K562 (cell line): ENCODE results near the gene ANKMY1. TPM values are rescaled to one million over a fixed set of nuclear protein-coding genes. Genes with fewer than 3 reads are reported as not detected.

Experiments used
- BCL6 ChIP-seq: fragments of 250-450 bp; sonication (Bioruptor Pico); IDR thresholded peaks from 2 replicates; pipeline ENCODE4 v1.4.0; 2020
- CREM ChIP-seq: IDR thresholded peaks from 2 replicates; pipeline ENCODE4 v1.6.1; 2014; ENCODE audit warnings: antibody characterized with exemption, low read depth
- DACH1 ChIP-seq: fragments of 450-650 bp; IDR thresholded peaks from 2 replicates; pipeline ENCODE4 v1.6.1; 2018; ENCODE audit not compliant: partially characterized antibody
- ELF1 ChIP-seq: fragments of 200-800 bp; sonication (Bioruptor generic); IDR thresholded peaks from 2 replicates; pipeline ENCODE4 v1.6.1; 2016; ENCODE audit warnings: missing genetic modification characterization, missing compliant biosample characterization
- ERF ChIP-seq: fragments of 450-650 bp; formaldehyde crosslinking; IDR thresholded peaks from 2 replicates; pipeline ENCODE4 v1.4.0; 2020; ENCODE audit warnings: mild to moderate bottlenecking, mixed read lengths
- FOXK2 ChIP-seq, 2 experiments: fragments of 450-650 bp; IDR thresholded peaks in 1 of 2; conservative IDR thresholded peaks in 1 of 2; 2 replicates each; pipeline ENCODE4 v1.6.1; 2016; ENCODE audit warnings: low read depth in 2 of 2, mild to moderate bottlenecking in 1 of 2
- KLF16 ChIP-seq: IDR thresholded peaks from 2 replicates; pipeline ENCODE4 v1.6.1; 2016; ENCODE audit warnings: antibody characterized with exemption
- NFATC3 ChIP-seq: fragments of 450-650 bp; IDR thresholded peaks from 2 replicates; pipeline ENCODE4 v1.6.1; 2017; ENCODE audit warnings: mild to moderate bottlenecking
- PTRF ChIP-seq: fragments of 450-650 bp; IDR thresholded peaks from 2 replicates; pipeline ENCODE4 v1.6.1; 2016; ENCODE audit warnings: mild to moderate bottlenecking, missing genetic modification characterization, missing compliant biosample characterization
- TEAD2 ChIP-seq: fragments of 450-650 bp; IDR thresholded peaks from 2 replicates; pipeline ENCODE4 v1.6.1; 2016; ENCODE audit warnings: missing genetic modification characterization, control low read depth, missing compliant biosample characterization
- TSC22D4 ChIP-seq: fragments of 450-650 bp; IDR thresholded peaks from 2 replicates; pipeline ENCODE4 v1.6.1; 2016; ENCODE audit warnings: missing genetic modification characterization, missing biosample characterization, control low read depth
- ZNF224 ChIP-seq: sonication (generic); formaldehyde crosslinking; IDR thresholded peaks from 2 replicates; pipeline ENCODE4 v1.8.0; 2022; ENCODE audit warnings: mild to moderate bottlenecking, missing genetic modification reagents
- ZNF263 ChIP-seq: sonication (generic); formaldehyde crosslinking; IDR thresholded peaks from 2 replicates; pipeline ENCODE4 v1.8.0; 2022; ENCODE audit warnings: mild to moderate bottlenecking, missing genetic modification reagents, borderline replicate concordance
- polyA plus RNA-seq, 8 experiments: library from polyadenylated mRNA; depleted of rRNA in 4 of 8; stranded (reverse) in 5 of 8; unstranded in 3 of 8; fragments of >200 nt; fragmentation: Nextera tagmentation in 2 of 8; fragmentation: Illumina TruSeq in 1 of 8; extraction: Ambion mirVana in 2 of 8; extraction: Trizol in 1 of 8; gene quantifications; 2 replicates each; pipeline versions ENCODE4 v1.2.1 to v1.2.3, GENCODE V29; 2011 to 2014; ENCODE audit warnings: inconsistent platforms in 1 of 8, missing spikeins in 1 of 8
- total RNA-seq, 7 experiments: library from RNA; depleted of rRNA in 6 of 7; stranded (reverse); fragments of >200 nt in 6 of 7; fragmentation: Illumina TruSeq in 2 of 7; extraction: Trizol in 2 of 7; gene quantifications; 2 replicates each; pipeline versions ENCODE4 v1.2.1 to v1.2.3, GENCODE V29; 2011 to 2021; ENCODE audit warnings: low replicate concordance in 1 of 7
- TF ChIP-seq, protein P1 (sequence below): fragments of 450-650 bp; IDR thresholded peaks from 2 replicates; pipeline ENCODE4 v1.6.1; 2016; ENCODE audit warnings: low read depth, mild to moderate bottlenecking, moderate library complexity
- TF ChIP-seq, protein P2 (sequence below), 2 experiments: fragments of 450-650 bp; IDR thresholded peaks; 2 replicates each; pipeline ENCODE4 v1.6.1; 2018; ENCODE audit warnings: mild to moderate bottlenecking in 2 of 2, low read depth in 1 of 2; ENCODE audit not compliant: partially characterized antibody in 2 of 2
- TF ChIP-seq, protein P3 (sequence below): fragments of 450-650 bp; IDR thresholded peaks from 2 replicates; pipeline ENCODE4 v1.6.1; 2018; ENCODE audit not compliant: partially characterized antibody
- TF ChIP-seq, protein P4 (sequence below): fragments of 250-450 bp; sonication (Bioruptor Pico); IDR thresholded peaks from 2 replicates; pipeline ENCODE4 v1.8.0; 2022; ENCODE audit warnings: inconsistent platforms, mild to moderate bottlenecking, moderate library complexity, borderline replicate concordance

ANKMY1 gene
- total and polyA plus RNA-seq, 9 of the 15 experiments (the other 6 are each of a cell fraction or from before 2014, with no cell fraction given) = 0.75 to 15.1 (median 11.7) TPM

DNA sequence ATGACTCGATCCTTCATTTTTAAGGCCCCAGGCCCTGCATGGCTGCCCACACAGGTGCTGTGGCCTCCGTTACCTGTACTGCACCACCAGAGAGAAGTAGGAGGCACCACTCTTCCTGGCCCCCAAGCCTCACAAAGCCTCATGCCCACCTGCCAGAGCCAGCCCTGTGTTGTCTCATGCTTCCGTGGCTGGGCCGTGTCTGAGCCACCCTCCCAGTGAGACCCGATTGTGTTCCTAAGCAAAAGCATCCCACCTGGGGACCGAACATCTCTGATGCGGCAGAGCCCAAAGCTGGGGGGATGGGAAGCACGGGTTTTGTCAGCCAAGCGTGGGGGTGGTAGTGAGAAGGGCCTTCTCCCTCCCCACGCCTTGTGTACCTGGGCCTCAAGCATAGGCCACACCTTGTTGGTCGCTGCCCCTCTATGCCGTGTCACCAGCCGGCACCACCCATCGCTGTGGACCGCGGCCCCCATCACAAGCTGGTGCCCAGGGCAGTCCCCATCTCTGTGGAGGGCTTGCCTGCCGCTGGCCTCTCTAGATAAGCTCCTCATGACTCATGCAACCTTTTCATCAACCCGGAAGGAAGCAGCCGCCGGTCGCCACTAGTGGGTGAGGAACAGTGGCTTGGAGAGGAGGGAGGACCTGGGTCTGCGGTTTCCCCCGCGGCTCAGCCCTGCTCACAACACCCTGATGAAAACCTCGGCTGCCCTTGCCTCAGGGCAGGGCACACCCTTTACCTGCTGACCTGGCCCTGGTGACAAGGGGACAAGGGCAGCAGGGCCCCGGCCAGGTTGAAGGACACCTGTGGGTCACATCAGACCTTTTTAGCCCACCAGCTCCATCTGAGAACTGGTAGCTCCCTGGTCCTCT lies 7.8 kb upstream of the ANKMY1 start (continued):
- TF ChIP-seq ERF (CRISPR knock-in tag) (no peak), FOXK2 (conservative IDR thresholded peaks at IDR 0.05 in 1 of 2, IDR thresholded peaks at IDR 0.05 in 1 of 2; ENCODE audit: low read depth in 2 of 2) (0 out of 4 replicates have a peak, but pooled peaks of 1 of the 2 experiments have one; percentile 29), ELF1 (peak; percentile 94), TEAD2 (tag) (no peak), NFATC3 (no peak), KLF16 (0 out of 2 replicates have a peak, but pooled peaks have one; percentile 13), ZNF263 (CRISPR knock-in tag) (peak; percentile 73; the same call in 1 of the 2 replicates), BCL6 (CRISPR knock-in tag) (no peak), TSC22D4 (tag) (no peak), CREM (peak; percentile 47), ZNF224 (no peak), PTRF (no peak), DACH1 (no peak)
- TF ChIP-seq, protein P1, sequence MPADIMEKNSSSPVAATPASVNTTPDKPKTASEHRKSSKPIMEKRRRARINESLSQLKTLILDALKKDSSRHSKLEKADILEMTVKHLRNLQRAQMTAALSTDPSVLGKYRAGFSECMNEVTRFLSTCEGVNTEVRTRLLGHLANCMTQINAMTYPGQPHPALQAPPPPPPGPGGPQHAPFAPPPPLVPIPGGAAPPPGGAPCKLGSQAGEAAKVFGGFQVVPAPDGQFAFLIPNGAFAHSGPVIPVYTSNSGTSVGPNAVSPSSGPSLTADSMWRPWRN = no peak
- TF ChIP-seq, protein P2, sequence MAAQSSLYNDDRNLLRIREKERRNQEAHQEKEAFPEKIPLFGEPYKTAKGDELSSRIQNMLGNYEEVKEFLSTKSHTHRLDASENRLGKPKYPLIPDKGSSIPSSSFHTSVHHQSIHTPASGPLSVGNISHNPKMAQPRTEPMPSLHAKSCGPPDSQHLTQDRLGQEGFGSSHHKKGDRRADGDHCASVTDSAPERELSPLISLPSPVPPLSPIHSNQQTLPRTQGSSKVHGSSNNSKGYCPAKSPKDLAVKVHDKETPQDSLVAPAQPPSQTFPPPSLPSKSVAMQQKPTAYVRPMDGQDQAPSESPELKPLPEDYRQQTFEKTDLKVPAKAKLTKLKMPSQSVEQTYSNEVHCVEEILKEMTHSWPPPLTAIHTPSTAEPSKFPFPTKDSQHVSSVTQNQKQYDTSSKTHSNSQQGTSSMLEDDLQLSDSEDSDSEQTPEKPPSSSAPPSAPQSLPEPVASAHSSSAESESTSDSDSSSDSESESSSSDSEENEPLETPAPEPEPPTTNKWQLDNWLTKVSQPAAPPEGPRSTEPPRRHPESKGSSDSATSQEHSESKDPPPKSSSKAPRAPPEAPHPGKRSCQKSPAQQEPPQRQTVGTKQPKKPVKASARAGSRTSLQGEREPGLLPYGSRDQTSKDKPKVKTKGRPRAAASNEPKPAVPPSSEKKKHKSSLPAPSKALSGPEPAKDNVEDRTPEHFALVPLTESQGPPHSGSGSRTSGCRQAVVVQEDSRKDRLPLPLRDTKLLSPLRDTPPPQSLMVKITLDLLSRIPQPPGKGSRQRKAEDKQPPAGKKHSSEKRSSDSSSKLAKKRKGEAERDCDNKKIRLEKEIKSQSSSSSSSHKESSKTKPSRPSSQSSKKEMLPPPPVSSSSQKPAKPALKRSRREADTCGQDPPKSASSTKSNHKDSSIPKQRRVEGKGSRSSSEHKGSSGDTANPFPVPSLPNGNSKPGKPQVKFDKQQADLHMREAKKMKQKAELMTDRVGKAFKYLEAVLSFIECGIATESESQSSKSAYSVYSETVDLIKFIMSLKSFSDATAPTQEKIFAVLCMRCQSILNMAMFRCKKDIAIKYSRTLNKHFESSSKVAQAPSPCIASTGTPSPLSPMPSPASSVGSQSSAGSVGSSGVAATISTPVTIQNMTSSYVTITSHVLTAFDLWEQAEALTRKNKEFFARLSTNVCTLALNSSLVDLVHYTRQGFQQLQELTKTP (IDR thresholded peaks at IDR 0.05; ENCODE audit: low read depth in 1 of 2, partially characterized antibody in 2 of 2) = peak in 1 of 2 experiments; percentile 16
- TF ChIP-seq, protein P3, sequence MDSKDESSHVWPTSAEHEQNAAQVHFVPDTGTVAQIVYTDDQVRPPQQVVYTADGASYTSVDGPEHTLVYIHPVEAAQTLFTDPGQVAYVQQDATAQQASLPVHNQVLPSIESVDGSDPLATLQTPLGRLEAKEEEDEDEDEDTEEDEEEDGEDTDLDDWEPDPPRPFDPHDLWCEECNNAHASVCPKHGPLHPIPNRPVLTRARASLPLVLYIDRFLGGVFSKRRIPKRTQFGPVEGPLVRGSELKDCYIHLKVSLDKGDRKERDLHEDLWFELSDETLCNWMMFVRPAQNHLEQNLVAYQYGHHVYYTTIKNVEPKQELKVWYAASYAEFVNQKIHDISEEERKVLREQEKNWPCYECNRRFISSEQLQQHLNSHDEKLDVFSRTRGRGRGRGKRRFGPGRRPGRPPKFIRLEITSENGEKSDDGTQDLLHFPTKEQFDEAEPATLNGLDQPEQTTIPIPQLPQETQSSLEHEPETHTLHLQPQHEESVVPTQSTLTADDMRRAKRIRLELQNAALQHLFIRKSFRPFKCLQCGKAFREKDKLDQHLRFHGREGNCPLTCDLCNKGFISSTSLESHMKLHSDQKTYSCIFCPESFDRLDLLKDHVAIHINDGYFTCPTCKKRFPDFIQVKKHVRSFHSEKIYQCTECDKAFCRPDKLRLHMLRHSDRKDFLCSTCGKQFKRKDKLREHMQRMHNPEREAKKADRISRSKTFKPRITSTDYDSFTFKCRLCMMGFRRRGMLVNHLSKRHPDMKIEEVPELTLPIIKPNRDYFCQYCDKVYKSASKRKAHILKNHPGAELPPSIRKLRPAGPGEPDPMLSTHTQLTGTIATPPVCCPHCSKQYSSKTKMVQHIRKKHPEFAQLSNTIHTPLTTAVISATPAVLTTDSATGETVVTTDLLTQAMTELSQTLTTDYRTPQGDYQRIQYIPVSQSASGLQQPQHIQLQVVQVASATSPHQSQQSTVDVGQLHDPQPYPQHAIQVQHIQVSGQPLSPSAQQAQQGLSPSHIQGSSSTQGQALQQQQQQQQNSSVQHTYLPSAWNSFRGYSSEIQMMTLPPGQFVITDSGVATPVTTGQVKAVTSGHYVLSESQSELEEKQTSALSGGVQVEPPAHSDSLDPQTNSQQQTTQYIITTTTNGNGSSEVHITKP = peak; percentile 88
- TF ChIP-seq, protein P4, sequence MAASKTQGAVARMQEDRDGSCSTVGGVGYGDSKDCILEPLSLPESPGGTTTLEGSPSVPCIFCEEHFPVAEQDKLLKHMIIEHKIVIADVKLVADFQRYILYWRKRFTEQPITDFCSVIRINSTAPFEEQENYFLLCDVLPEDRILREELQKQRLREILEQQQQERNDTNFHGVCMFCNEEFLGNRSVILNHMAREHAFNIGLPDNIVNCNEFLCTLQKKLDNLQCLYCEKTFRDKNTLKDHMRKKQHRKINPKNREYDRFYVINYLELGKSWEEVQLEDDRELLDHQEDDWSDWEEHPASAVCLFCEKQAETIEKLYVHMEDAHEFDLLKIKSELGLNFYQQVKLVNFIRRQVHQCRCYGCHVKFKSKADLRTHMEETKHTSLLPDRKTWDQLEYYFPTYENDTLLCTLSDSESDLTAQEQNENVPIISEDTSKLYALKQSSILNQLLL (CRISPR knock-in tag) = no peak
